Lower leg skin (tissue), 3 donors: ENCODE data around the gene BCL2L12.

Experiments used
- CTCF ChIP-seq, 3 donors: fragments of 450-650 bp; IDR thresholded peaks; one replicate each; pipeline ENCODE4 v1.5.1; 2016; ENCODE audit warnings: antibody characterized with exemption in 3 of 3, mild to moderate bottlenecking in 3 of 3, moderate library complexity in 2 of 3
- POLR2A ChIP-seq, 2 donors: fragments of 450-650 bp; IDR thresholded peaks; one replicate each; pipeline ENCODE4 v1.6.1; 2016 to 2017; ENCODE audit warnings: antibody characterized with exemption in 2 of 2, mild to moderate bottlenecking in 1 of 2, moderate library complexity in 1 of 2

GRCh38 chr19:49645592-49645991, 20.1 kb upstream of the BCL2L12 start:
- TF ChIP-seq CTCF (IDR thresholded peaks at IDR 0.05) (no peak), POLR2A (IDR thresholded peaks at IDR 0.05) (no peak)
